Trophoblast cell (in vitro differentiated cells and primary cell): ENCODE results near the gene FARP2.

Experiments used
- DNase-seq, 2 donors: peaks; one replicate each; pipeline ENCODE4 v3.0.0-alpha.2; 2016
- H2AFZ ChIP-seq: 2 replicates; pipeline ENCODE4 v1.6.1; 2013; ENCODE audit warnings: low read length, moderate library complexity, mild to moderate bottlenecking; ENCODE audit not compliant: insufficient read depth, poor library complexity
- H2AK5ac ChIP-seq: 2 replicates; pipeline ENCODE4 v1.6.1; 2013; ENCODE audit warnings: mild to moderate bottlenecking, low read length
- H2BK120ac ChIP-seq: 2 replicates; pipeline ENCODE4 v1.6.1; 2013; ENCODE audit warnings: low read length, mild to moderate bottlenecking, moderate library complexity; ENCODE audit not compliant: insufficient read depth, poor library complexity
- H2BK12ac ChIP-seq: 2 replicates; pipeline ENCODE4 v1.6.1; 2013; ENCODE audit warnings: mild to moderate bottlenecking, low read length, moderate library complexity
- H2BK5ac ChIP-seq: 2 replicates; pipeline ENCODE4 v1.6.1; 2013; ENCODE audit warnings: low read length, low read depth, moderate library complexity, mild to moderate bottlenecking; ENCODE audit not compliant: poor library complexity
- H3K14ac ChIP-seq: 2 replicates; pipeline ENCODE4 v1.6.1; 2013; ENCODE audit warnings: mild to moderate bottlenecking, low read length
- H3K18ac ChIP-seq: 2 replicates; pipeline ENCODE4 v1.6.1; 2013; ENCODE audit warnings: mild to moderate bottlenecking, low read length
- H3K23ac ChIP-seq: 2 replicates; pipeline ENCODE4 v1.6.1; 2013; ENCODE audit warnings: low read length
- H3K27ac ChIP-seq: 2 replicates; pipeline ENCODE4 v1.5.1; 2013; ENCODE audit warnings: low read depth, mild to moderate bottlenecking, inconsistent platforms, low read length, moderate library complexity
- H3K27me3 ChIP-seq: 2 replicates; pipeline ENCODE4 v1.6.1; 2013; ENCODE audit warnings: inconsistent platforms, mild to moderate bottlenecking, low read length, moderate library complexity; ENCODE audit not compliant: insufficient read depth
- H3K36me3 ChIP-seq, 2 experiments: 1 replicate in 1 of 2; 2 replicates in 1 of 2; pipeline ENCODE4 v1.6.1; 2013; ENCODE audit warnings: low read length in 2 of 2, mild to moderate bottlenecking in 2 of 2, moderate library complexity in 1 of 2; ENCODE audit not compliant: insufficient read depth in 2 of 2, control insufficient read depth in 1 of 2
- H3K4ac ChIP-seq: 2 replicates; pipeline ENCODE4 v1.6.1; 2013; ENCODE audit warnings: low read depth, mild to moderate bottlenecking, low read length, moderate library complexity
- H3K4me1 ChIP-seq, 2 experiments: 1 replicate in 1 of 2; 2 replicates in 1 of 2; pipeline ENCODE4 v1.6.1; 2013; ENCODE audit warnings: low read length in 2 of 2, mild to moderate bottlenecking in 2 of 2, moderate library complexity in 1 of 2; ENCODE audit not compliant: insufficient read depth in 2 of 2, control insufficient read depth in 1 of 2
- H3K4me2 ChIP-seq: 2 replicates; pipeline ENCODE4 v1.6.1; 2013; ENCODE audit warnings: inconsistent platforms, mild to moderate bottlenecking, low read length, moderate library complexity
- H3K4me3 ChIP-seq: 2 replicates; pipeline ENCODE4 v1.5.1; 2013; ENCODE audit warnings: mild to moderate bottlenecking, low read depth, low read length, inconsistent platforms
- H3K79me1 ChIP-seq: one replicate; pipeline ENCODE4 v1.6.1; 2013; ENCODE audit warnings: low read length
- H3K79me2 ChIP-seq: 2 replicates; pipeline ENCODE4 v1.6.1; 2013; ENCODE audit warnings: low read length, mild to moderate bottlenecking; ENCODE audit not compliant: control insufficient read depth, insufficient read depth, poor library complexity
- H3K9ac ChIP-seq: 2 replicates; pipeline ENCODE4 v1.6.1; 2013; ENCODE audit warnings: mild to moderate bottlenecking, low read length
- H3K9me3 ChIP-seq: 2 replicates; pipeline ENCODE4 v1.6.1; 2013; ENCODE audit warnings: low read depth, mild to moderate bottlenecking, control low read depth, inconsistent platforms, low read length; ENCODE audit not compliant: insufficient read depth
- H4K12ac ChIP-seq: 2 replicates; pipeline ENCODE4 v1.6.1; 2013; ENCODE audit warnings: low read depth, mild to moderate bottlenecking, low read length, moderate library complexity
- H4K8ac ChIP-seq: 2 replicates; pipeline ENCODE4 v1.6.1; 2013; ENCODE audit warnings: low read depth, mild to moderate bottlenecking, low read length, moderate library complexity
- H4K91ac ChIP-seq: one replicate; pipeline ENCODE4 v1.6.1; 2013; ENCODE audit warnings: low read depth, mild to moderate bottlenecking, low read length, moderate library complexity
- WGBS: extraction: QIAGEN DNeasy Blood & Tissue Kit; methylation state at CpG from one replicate; pipeline ENCODE4 v1.1.7; 2013; ENCODE audit warnings: missing lambda C conversion rate; ENCODE audit not compliant: insufficient read length, insufficient coverage; ENCODE audit errors: extremely low coverage; 5-methylcytosine and 5-hydroxymethylcytosine counted together

FARP2 gene

DNA sequence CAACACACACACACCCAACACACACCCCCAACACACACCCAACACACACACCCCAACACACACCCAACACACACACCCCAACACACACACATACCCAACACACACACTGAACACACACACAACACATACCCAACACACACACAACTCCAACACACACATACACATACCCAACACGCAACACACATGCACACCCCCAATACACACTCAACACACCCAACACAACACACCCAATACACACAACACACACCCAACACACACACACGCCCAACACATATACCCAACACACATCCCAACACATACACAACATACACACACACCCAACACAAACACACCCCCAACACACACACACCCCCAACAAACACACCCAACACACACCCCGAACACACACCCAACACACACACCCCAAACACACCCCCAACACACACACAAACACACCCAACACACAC is 160.5 kb downstream of the FARP2 start:
- Histone ChIP-seq H3K18ac (no peak overlapping the region), H3K4ac (no peak overlapping the region), H3K14ac (no peak overlapping the region), H2AFZ (no peak overlapping the region), H3K27me3 (no peaks in the 10 kb centered on the region), H3K36me3 (no peaks in the 10 kb centered on the region), H2BK5ac (no peak overlapping the region), H3K23ac (peak overlapping the region; percentile 83), H4K12ac (no peak overlapping the region), H2AK5ac (no peak overlapping the region), H2BK12ac (no peak overlapping the region), H3K27ac (no peak overlapping the region), H3K79me1 (no peaks in the 10 kb centered on the region), H4K91ac (no peak overlapping the region), H4K8ac (no peak overlapping the region), H3K79me2 (no peaks in the 10 kb centered on the region), H3K4me2 (no peak overlapping the region), H3K9ac (no peak overlapping the region), H3K4me3 (no peak overlapping the region), H3K9me3 (peaks cover 11% of the 10 kb centered on the region), H3K4me1 (no peaks in the 10 kb centered on the region), H2BK120ac (no peak overlapping the region)
- WGBS: 100% methylated on average over 3 of the region's 3 CpGs
- no peak for DNase-seq

DNA sequence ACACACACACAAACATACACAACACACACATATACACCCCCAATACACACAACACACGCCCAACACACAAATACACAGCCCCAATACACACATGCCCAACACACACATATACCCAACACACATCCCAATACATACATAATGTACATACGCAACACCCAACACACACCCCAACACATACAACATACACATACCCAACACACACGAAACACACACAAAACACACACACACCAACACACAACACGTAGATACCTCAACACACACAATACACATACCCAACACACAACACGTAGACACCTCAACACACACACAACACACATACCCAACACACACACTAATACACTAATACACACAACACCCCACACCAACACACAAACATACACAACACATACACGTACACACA is 161.2 kb downstream of the FARP2 start:
- no peak overlapping the region for H4K8ac ChIP-seq
- WGBS: 100% methylated on average over 6 of the region's 6 CpGs

DNA sequence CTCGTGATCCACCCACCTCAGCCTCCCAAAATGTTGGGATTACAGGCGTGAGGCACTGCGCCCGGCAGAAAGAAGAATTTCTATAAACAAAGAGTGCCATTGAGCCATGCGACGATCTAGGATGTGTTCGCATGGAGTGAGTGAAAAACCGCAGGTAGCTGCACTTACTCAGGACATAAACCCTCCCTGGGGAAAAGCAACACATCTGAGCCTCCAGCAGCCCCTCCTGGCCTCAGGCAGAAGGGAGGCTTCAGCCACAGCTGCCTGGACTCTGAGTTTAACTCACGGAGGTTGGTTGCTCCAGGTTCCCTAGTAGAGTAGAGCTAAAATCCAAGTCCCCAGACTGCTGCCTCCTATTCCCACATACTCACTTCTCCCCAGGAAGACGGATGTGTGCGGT is 163.6 kb downstream of the FARP2 start:
- Histone ChIP-seq H3K4me1 (no peaks in the 10 kb centered on the region), H3K9me3 (peaks cover 10% of the 10 kb centered on the region), H3K23ac (no peak overlapping the region), H3K27ac (no peak overlapping the region), H3K18ac (no peak overlapping the region), H3K36me3 (no peaks in the 10 kb centered on the region), H2BK12ac (no peak overlapping the region), H3K27me3 (no peaks in the 10 kb centered on the region), H2AFZ (no peak overlapping the region), H3K4me2 (no peak overlapping the region), H4K12ac (no peak overlapping the region), H2AK5ac (no peak overlapping the region), H3K14ac (no peak overlapping the region), H4K8ac (no peak overlapping the region), H3K4ac (no peak overlapping the region), H4K91ac (no peak overlapping the region), H2BK5ac (no peak overlapping the region), H3K79me1 (no peaks in the 10 kb centered on the region), H3K79me2 (no peaks in the 10 kb centered on the region), H3K9ac (no peak overlapping the region), H3K4me3 (no peak overlapping the region), H2BK120ac (no peak overlapping the region)
- WGBS: no CpG with 5 or more reads among the region's 11 CpGs
- no peak for DNase-seq

More for the DNA sequence above, 161.2 kb downstream of the FARP2 start:
- Histone ChIP-seq H3K14ac (no peak overlapping the region), H3K79me2 (no peaks in the 10 kb centered on the region), H3K27ac (no peak overlapping the region), H4K12ac (no peak overlapping the region), H2BK12ac (no peak overlapping the region), H3K4me2 (no peak overlapping the region), H3K9ac (no peak overlapping the region), H3K4ac (no peak overlapping the region), H2BK120ac (no peak overlapping the region), H3K9me3 (peaks cover 10% of the 10 kb centered on the region), H3K23ac (peak overlapping the region; percentile 89), H4K91ac (no peak overlapping the region), H3K36me3 (no peaks in the 10 kb centered on the region), H2AFZ (no peak overlapping the region), H3K79me1 (no peaks in the 10 kb centered on the region), H3K27me3 (no peaks in the 10 kb centered on the region), H3K4me3 (no peak overlapping the region), H3K4me1 (no peaks in the 10 kb centered on the region), H2BK5ac (no peak overlapping the region), H3K18ac (no peak overlapping the region), H2AK5ac (no peak overlapping the region)
- no peak for DNase-seq

DNA sequence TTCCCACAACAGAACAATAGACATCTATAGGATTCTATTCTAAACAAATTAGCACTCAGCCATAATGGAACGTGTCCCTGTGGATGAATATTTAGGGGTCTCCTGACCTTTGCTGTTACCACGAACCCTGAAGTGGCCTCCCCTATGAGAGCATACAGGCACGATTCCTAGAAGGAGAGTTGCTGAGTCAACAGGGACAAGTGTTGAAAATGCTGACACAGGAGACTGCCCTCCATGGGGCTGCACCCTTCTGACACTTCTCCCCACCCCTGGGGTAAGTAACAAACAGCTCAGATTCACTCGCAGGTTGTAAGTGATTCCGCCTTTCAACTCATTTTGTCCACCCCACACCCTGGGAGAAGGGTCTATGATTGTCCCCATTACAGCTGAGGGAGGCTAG is 166.4 kb downstream of the FARP2 start:
- Histone ChIP-seq H3K9ac (no peak overlapping the region), H3K4me1 (no peaks in the 10 kb centered on the region), H4K91ac (no peak overlapping the region), H3K27me3 (no peaks in the 10 kb centered on the region), H2BK12ac (no peak overlapping the region), H2AK5ac (no peak overlapping the region), H3K18ac (no peak overlapping the region), H2BK120ac (no peak overlapping the region), H3K23ac (no peak overlapping the region), H3K4me3 (no peak overlapping the region), H3K79me2 (no peaks in the 10 kb centered on the region), H4K12ac (no peak overlapping the region), H3K9me3 (peaks cover 4% of the 10 kb centered on the region), H3K14ac (no peak overlapping the region), H3K27ac (no peak overlapping the region), H3K36me3 (no peaks in the 10 kb centered on the region), H2AFZ (no peak overlapping the region), H2BK5ac (no peak overlapping the region), H3K79me1 (no peaks in the 10 kb centered on the region), H4K8ac (no peak overlapping the region), H3K4ac (no peak overlapping the region), H3K4me2 (no peak overlapping the region)
- DNase-seq: no peak
- WGBS: no CpG with 5 or more reads among the region's 5 CpGs
